GM12878 (cell line): ENCODE results near the gene NSL1. TPM values are rescaled to one million over a fixed set of nuclear protein-coding genes. Genes with fewer than 3 reads are reported as not detected.
A peak's percentile ranks its signal among the peaks of the same experiment; 100 is the strongest.

Experiments used
- ATAC-seq: fragments of 200-7000 bp; cut with Tn5 transposase; 3 replicates; pipeline ENCODE4 v1.9.1; 2020; ENCODE audit warnings: mild to moderate bottlenecking, moderate library complexity
- BruUV-seq: library from RNA; stranded (reverse); fragments of 400-500 nt; replicated peaks from 2 replicates; lab custom pipeline; 2021; lab: Mats Ljungman, UMichigan
- CTCF ChIA-PET: fragments of 300-600 bp; sonication (Branson Sonifier 250); formaldehyde crosslinking; extraction: SDS; loops from one replicate; lab custom pipeline; 2021; ENCODE audit warnings: inconsistent platforms; lab: Yijun Ruan, JAX
- POLR2A ChIA-PET: fragments of 350-600 bp; formaldehyde crosslinking; extraction: SDS; loops from one replicate; lab custom pipeline; 2021; ENCODE audit warnings: inconsistent platforms; lab: Charles Lee
- RAD21 ChIA-PET: fragments of 300-600 bp; sonication (Branson Sonifier 250); formaldehyde crosslinking; loops from one replicate; lab custom pipeline; 2023; ENCODE audit warnings: antibody characterized with exemption; ENCODE audit not compliant: unreplicated experiment; lab: Charles Lee
- SMC1A ChIA-PET: fragments of 300-600 bp; sonication (Branson Sonifier 250); formaldehyde crosslinking; loops from one replicate; lab custom pipeline; 2023; ENCODE audit not compliant: unreplicated experiment, uncharacterized antibody; lab: Charles Lee
- DNase-seq: peaks from one replicate; pipeline ENCODE4 v3.0.0-alpha.2; 2011; ENCODE audit warnings: low read depth, low spot score
- FAIRE-seq: peaks from 3 replicates; lab custom pipeline; 2011; peaks lifted over from hg19 to GRCh38; lab: Jason Lieb, UNC
- H2AFZ ChIP-seq: 2 replicates; pipeline ENCODE4 v1.6.0; 2011; ENCODE audit warnings: low read depth, low read length, control low read depth; ENCODE audit not compliant: control insufficient read depth
- H3K27ac ChIP-seq: 2 replicates; pipeline ENCODE4 v1.5.1; 2011; ENCODE audit warnings: control low read depth; ENCODE audit not compliant: control insufficient read depth, insufficient read depth
- H3K27me3 ChIP-seq, 2 experiments: replicated peaks in 1 of 2; 2 replicates each; pipeline versions ENCODE4 v1.6.0 to v1.6.1; 2011; ENCODE audit warnings: low read length in 1 of 2; ENCODE audit not compliant: control insufficient read depth in 2 of 2, insufficient read depth in 2 of 2
- H3K36me3 ChIP-seq, 2 experiments: 2 replicates each; pipeline ENCODE4 v1.5.1; 2011; ENCODE audit warnings: low read length in 1 of 2; ENCODE audit not compliant: control insufficient read depth in 2 of 2, insufficient read depth in 2 of 2
- H3K4me1 ChIP-seq: 2 replicates; pipeline ENCODE4 v1.6.1; 2011; ENCODE audit warnings: mild to moderate bottlenecking, low read length, moderate library complexity, mixed read lengths; ENCODE audit not compliant: control insufficient read depth, insufficient read depth
- H3K4me2 ChIP-seq: 2 replicates; pipeline ENCODE4 v1.6.0; 2011; ENCODE audit warnings: control low read depth; ENCODE audit not compliant: control insufficient read depth, insufficient read depth
- H3K4me3 ChIP-seq: fragments of 200-600 bp; sonication (generic); 2 replicates; pipeline ENCODE4 v1.5.1; 2016
- H3K79me2 ChIP-seq: 2 replicates; pipeline ENCODE4 v1.6.0; 2011; ENCODE audit warnings: low read length; ENCODE audit not compliant: control insufficient read depth, insufficient read depth
- H3K9ac ChIP-seq: 2 replicates; pipeline ENCODE4 v1.8.0; 2011; ENCODE audit warnings: low read length, control low read depth, mixed read lengths; ENCODE audit not compliant: control insufficient read depth, insufficient read depth
- H3K9me3 ChIP-seq: replicated peaks from 3 replicates; pipeline ENCODE4 v1.5.1; 2011; ENCODE audit warnings: mild to moderate bottlenecking, low read length; ENCODE audit not compliant: control insufficient read depth, insufficient read depth
- H4K20me1 ChIP-seq: 2 replicates; pipeline ENCODE4 v1.6.0; 2011; ENCODE audit not compliant: control insufficient read depth, insufficient read depth
- CEBPB ChIP-seq, 2 experiments: fragments of 150-350 bp in 1 of 2; IDR thresholded peaks; 2 replicates each; pipeline ENCODE4 v1.6.1; 2012 to 2014; ENCODE audit warnings: low read depth in 2 of 2, low read length in 2 of 2, borderline replicate concordance in 1 of 2, inconsistent platforms in 1 of 2
- NRF1 ChIP-seq: conservative IDR thresholded peaks from 2 replicates; pipeline ENCODE4 v1.6.1; 2011; ENCODE audit warnings: mild to moderate bottlenecking, low read depth, low read length, improper control_type of control experiment
- SMC3 ChIP-seq: IDR thresholded peaks from 2 replicates; pipeline ENCODE4 v1.6.1; 2011; ENCODE audit warnings: low read length, improper control_type of control experiment, borderline replicate concordance
- TCF3 ChIP-seq: IDR thresholded peaks from 2 replicates; pipeline ENCODE4 v1.6.1; 2012; ENCODE audit warnings: low read depth, mild to moderate bottlenecking, low read length, borderline replicate concordance; ENCODE audit not compliant: insufficient read depth
- ZBED1 ChIP-seq: IDR thresholded peaks from 2 replicates; pipeline ENCODE4 v1.6.1; 2016; ENCODE audit warnings: borderline replicate concordance
- WGBS: methylation state at CpG from one replicate; pipeline ENCODE4 v1.1.6; 2016; ENCODE audit warnings: low lambda C conversion rate; ENCODE audit not compliant: insufficient replicate concordance, insufficient coverage; ENCODE audit errors: missing lambda C conversion rate; 5-methylcytosine and 5-hydroxymethylcytosine counted together
- in situ Hi-C: fragments of 300-500 bp; cut with MboI; formaldehyde crosslinking; loops from 9 replicates; pipeline ENCODE4 v1.14.3; 2018; ENCODE audit warnings: mixed read lengths
- intact Hi-C: fragments of 100-400 bp; cut with micrococcal nuclease; formaldehyde crosslinking; loops from one replicate; pipeline ENCODE4 v1.14.2; 2022; ENCODE audit not compliant: unreplicated experiment
- polyA plus RNA-seq, 11 experiments: library from polyadenylated mRNA; depleted of rRNA in 4 of 11; unstranded in 6 of 11; stranded (reverse) in 5 of 11; fragments of >200 nt; fragmentation: Nextera tagmentation in 4 of 11; fragmentation: Illumina TruSeq in 1 of 11; extraction: Ambion mirVana in 4 of 11; extraction: Trizol in 1 of 11; gene quantifications; 1 replicate in 1 of 11; 2 replicates in 10 of 11; pipeline versions ENCODE4 v1.2.1 to v1.2.3, GENCODE V29; 2011 to 2016; ENCODE audit warnings: inconsistent platforms in 2 of 11, missing spikeins in 2 of 11, low read depth in 1 of 11
- total RNA-seq, 4 experiments: library from RNA; depleted of rRNA in 3 of 4; stranded (reverse); fragments of >200 nt in 3 of 4; fragmentation: Illumina TruSeq in 1 of 4; extraction: Trizol in 1 of 4; gene quantifications; 2 replicates each; pipeline versions ENCODE4 v1.2.1 to v1.2.3, GENCODE V29; 2013 to 2021
- TF ChIP-seq, protein P1 (sequence below): IDR thresholded peaks from 2 replicates; pipeline ENCODE4 v1.6.1; 2012; ENCODE audit warnings: low read depth, low read length, improper control_type of control experiment
- TF ChIP-seq, protein P2 (sequence below): IDR thresholded peaks from 2 replicates; pipeline ENCODE4 v1.6.1; 2012; ENCODE audit warnings: low read depth, low read length, improper control_type of control experiment
- TF ChIP-seq, protein P3 (sequence below): IDR thresholded peaks from 2 replicates; pipeline ENCODE4 v1.6.1; 2012; ENCODE audit warnings: low read length, inconsistent platforms

NSL1 gene
- total and polyA plus RNA-seq, 10 of the 15 experiments (the other 5 are each of a cell fraction or from before 2014, with no cell fraction given) = 36.7 to 74.2 (median 46.4) TPM

DNA sequence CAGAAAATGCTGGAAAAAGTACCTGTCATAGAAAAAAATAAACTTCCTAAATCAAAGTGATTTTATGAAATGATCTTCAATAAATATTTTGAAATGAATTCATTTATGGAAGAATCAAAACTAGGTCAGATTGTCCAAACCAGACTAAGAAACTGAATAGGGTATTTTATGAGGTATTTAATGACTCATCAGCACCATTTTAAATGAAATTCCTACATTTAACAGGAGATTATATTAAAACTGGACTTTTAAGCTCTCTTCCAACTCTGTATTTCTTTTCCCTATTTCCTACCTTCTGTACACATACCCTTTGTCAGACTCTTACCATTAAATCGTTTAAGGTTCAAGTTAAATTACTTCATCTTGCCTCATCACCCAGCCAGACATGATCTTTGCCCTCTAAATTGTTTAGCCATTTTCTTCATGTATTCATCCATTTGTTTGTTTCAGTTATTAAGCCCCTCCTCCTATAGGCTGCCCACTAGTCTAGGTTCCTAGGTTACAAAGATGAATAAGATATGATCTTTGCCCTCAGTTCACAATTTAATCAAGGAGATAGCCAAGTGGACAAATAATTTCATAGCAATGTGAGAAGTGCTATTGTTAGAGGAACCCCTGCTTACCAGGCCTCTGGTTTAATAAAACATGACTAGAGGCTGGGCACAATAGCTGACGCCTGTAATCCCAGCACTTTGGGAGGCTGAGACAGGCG, 25.1 kb upstream of the NSL1 start:
- no peak overlapping the region for H3K9ac ChIP-seq
- no peak overlapping the region for H3K4me2 ChIP-seq
- peaks cover 16% of the 10 kb centered on the region for H3K4me1 ChIP-seq
- no peak overlapping the region for H3K4me3 ChIP-seq
- WGBS = 98% methylated on average over 3 of the region's 3 CpGs
- H3K27me3 ChIP-seq = no peaks in the 10 kb centered on the region
- no peak overlapping the region for H2AFZ ChIP-seq
- FAIRE-seq (no peak), ATAC-seq (no peak), DNase-seq (no peak)
- in situ Hi-C loops = loop anchor here (5.0 kb wide), 1 partner anchor 181 kb away; no protein-coding TSS in a partner anchor
- no peaks in the 10 kb centered on the region for H3K9me3 ChIP-seq
- ChIA-PET POLR2A (no interaction called here), CTCF (interaction anchor here (0.9 to 5.5 kb wide), 7 partner anchors 17 to 340 kb away, joined by 3 to 46 read pairs (median 3); no protein-coding TSS in a partner anchor), SMC1A (interaction anchor here (0.8 to 5.7 kb wide), 8 partner anchors 10 to 178 kb away, joined by 3 to 55 read pairs (median 3); no protein-coding TSS in a partner anchor), RAD21 (interaction anchor here (1.1 to 5.4 kb wide), 4 partner anchors 16 to 179 kb away, joined by 3 to 35 read pairs (median 14); no protein-coding TSS in a partner anchor)
- H3K27ac ChIP-seq = no peak overlapping the region
- no TSS peak for BruUV-seq
- intact Hi-C loops = loop anchor here (5.0 kb wide), 2 partner anchors 41 to 106 kb away; partner anchors contain the start of gene FLVCR1
- H3K36me3 ChIP-seq = peaks cover 0 to 3% of the 10 kb centered on the region in 2 experiments; a peak in 3 of 4 replicates
- no peak for TF ChIP-seq ZBED1
- no peaks in the 10 kb centered on the region for H3K79me2 ChIP-seq
- H4K20me1 ChIP-seq = no peaks in the 10 kb centered on the region

DNA sequence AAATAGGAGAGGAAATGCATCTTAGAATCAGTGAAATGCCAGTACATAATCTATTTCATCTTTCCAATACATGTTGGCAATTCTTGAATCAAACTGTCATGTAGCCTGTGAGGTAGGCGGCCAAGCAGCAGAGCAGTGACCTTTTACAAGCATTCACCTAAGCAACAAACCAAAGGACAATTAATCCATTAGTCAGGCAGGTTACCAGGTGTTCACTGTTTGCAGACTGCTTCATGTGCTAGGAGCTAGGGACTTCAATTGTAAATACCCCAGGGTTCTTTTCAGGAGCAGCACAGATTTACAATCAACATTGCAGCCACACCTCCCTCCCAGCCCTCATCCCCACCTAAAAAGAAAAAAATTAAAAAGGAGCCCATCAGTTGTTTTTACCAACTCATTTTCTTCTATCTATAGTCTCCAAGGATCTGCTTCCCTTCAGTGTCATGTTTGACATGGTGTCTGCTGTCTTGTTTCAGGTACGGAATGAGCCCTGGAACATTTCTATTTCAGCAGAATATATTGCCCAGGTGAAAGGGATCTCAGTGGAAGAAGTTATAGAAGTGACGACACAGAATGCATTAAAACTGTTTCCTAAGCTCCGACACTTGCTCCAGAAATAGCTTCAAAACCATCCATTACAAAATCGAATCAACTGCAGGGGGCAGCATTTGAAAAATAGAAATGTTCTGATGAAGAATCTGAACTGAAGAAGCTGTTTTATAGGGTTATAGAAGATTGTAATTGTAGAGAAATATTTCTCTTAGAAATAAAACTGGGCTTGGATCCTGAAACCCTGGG, 23.2 kb upstream of the NSL1 start:
- Histone ChIP-seq H3K4me3 (no peak overlapping the region), H3K9me3 (no peaks in the 10 kb centered on the region), H3K4me1 (no peaks in the 10 kb centered on the region; the same call in 1 of the 2 replicates), H3K27me3 (no peaks in the 10 kb centered on the region), H3K79me2 (no peaks in the 10 kb centered on the region), H2AFZ (no peak overlapping the region), H3K9ac (no peak overlapping the region), H3K4me2 (no peak overlapping the region), H4K20me1 (no peaks in the 10 kb centered on the region), H3K27ac (no peak overlapping the region), H3K36me3 (peaks cover 0 to 3% of the 10 kb centered on the region in 2 experiments; a peak in 3 of 4 replicates)
- CTCF ChIA-PET = interaction anchor here (0.6 to 3.1 kb wide), 63 partner anchors 8 to 356 kb away, joined by 3 to 105 read pairs (median 4); partner anchors contain the start of gene FLVCR1
- intact Hi-C loops = loop anchor here (1.0 to 5.0 kb wide), 3 partner anchors 43 to 181 kb away; partner anchors contain the start of gene FLVCR1
- BruUV-seq = TSS peak; percentile 56
- SMC1A ChIA-PET = interaction anchor here (0.6 to 4.2 kb wide), 44 partner anchors 9 to 337 kb away, joined by 3 to 73 read pairs (median 4); partner anchors contain the start of gene FLVCR1
- FAIRE-seq = no peak
- WGBS = 49% methylated on average over 5 of the region's 5 CpGs
- POLR2A ChIA-PET = interaction anchor here (0.6 to 1.5 kb wide), 3 partner anchors 8 to 170 kb away, joined by 4 to 6 read pairs (median 5); no protein-coding TSS in a partner anchor
- RAD21 ChIA-PET = interaction anchor here (0.6 to 1.5 kb wide), 39 partner anchors 9 to 338 kb away, joined by 3 to 60 read pairs (median 4); partner anchors contain the start of gene FLVCR1
- in situ Hi-C loops = loop anchor here (5.0 kb wide), 1 partner anchor 183 kb away; no protein-coding TSS in a partner anchor
- DNase-seq = no peak
- ATAC-seq = no peak
- TF ChIP-seq CEBPB (IDR thresholded peaks at IDR 0.05; ENCODE audit: borderline replicate concordance in 1 of 2, low read depth in 2 of 2, low read length in 2 of 2) (no peak), TCF3 (no peak), SMC3 (peak; percentile 67), NRF1 (no peak)
- TF ChIP-seq, protein P1, sequence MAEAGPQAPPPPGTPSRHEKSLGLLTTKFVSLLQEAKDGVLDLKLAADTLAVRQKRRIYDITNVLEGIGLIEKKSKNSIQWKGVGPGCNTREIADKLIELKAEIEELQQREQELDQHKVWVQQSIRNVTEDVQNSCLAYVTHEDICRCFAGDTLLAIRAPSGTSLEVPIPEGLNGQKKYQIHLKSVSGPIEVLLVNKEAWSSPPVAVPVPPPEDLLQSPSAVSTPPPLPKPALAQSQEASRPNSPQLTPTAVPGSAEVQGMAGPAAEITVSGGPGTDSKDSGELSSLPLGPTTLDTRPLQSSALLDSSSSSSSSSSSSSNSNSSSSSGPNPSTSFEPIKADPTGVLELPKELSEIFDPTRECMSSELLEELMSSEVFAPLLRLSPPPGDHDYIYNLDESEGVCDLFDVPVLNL = no peak
- TF ChIP-seq, protein P2, sequence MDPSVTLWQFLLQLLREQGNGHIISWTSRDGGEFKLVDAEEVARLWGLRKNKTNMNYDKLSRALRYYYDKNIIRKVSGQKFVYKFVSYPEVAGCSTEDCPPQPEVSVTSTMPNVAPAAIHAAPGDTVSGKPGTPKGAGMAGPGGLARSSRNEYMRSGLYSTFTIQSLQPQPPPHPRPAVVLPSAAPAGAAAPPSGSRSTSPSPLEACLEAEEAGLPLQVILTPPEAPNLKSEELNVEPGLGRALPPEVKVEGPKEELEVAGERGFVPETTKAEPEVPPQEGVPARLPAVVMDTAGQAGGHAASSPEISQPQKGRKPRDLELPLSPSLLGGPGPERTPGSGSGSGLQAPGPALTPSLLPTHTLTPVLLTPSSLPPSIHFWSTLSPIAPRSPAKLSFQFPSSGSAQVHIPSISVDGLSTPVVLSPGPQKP = no peak
- TF ChIP-seq, protein P3, sequence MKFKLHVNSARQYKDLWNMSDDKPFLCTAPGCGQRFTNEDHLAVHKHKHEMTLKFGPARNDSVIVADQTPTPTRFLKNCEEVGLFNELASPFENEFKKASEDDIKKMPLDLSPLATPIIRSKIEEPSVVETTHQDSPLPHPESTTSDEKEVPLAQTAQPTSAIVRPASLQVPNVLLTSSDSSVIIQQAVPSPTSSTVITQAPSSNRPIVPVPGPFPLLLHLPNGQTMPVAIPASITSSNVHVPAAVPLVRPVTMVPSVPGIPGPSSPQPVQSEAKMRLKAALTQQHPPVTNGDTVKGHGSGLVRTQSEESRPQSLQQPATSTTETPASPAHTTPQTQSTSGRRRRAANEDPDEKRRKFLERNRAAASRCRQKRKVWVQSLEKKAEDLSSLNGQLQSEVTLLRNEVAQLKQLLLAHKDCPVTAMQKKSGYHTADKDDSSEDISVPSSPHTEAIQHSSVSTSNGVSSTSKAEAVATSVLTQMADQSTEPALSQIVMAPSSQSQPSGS = no peak
